Activated CD4-positive, alpha-beta T cell treated with anti-CD3 and anti-CD28 coated beads, Interleukin-2, amount 10 ng/mL, durations not matched to agents 7 days and 5 days (primary cell): ENCODE results near the gene MACROD2. TPM values are rescaled to one million over a fixed set of nuclear protein-coding genes. Genes with fewer than 3 reads are reported as not detected.

Experiments
- CTCF ChIA-PET: fragments of 350-600 bp; sonication (Branson Sonifier 250); formaldehyde crosslinking; loops from one replicate; lab custom pipeline; 2021; ENCODE audit warnings: antibody characterized with exemption; lab: Charles Lee
- POLR2A ChIA-PET: fragments of 350-600 bp; sonication (Branson Sonifier 250); formaldehyde crosslinking; loops from one replicate; lab custom pipeline; 2021; ENCODE audit warnings: antibody characterized with exemption; lab: Charles Lee
- DNase-seq: peaks from one replicate; pipeline ENCODE4 v3.0.0-alpha.2; 2020
- H3K27ac Mint-ChIP-seq: one replicate; pipeline ENCODE4 v1.8.0; 2021; ENCODE audit warnings: mild to moderate bottlenecking, moderate library complexity, mixed read lengths
- H3K27me3 Mint-ChIP-seq: one replicate; pipeline ENCODE4 v1.8.0; 2021; ENCODE audit warnings: mixed read lengths
- H3K36me3 Mint-ChIP-seq: one replicate; pipeline ENCODE4 v1.8.0; 2021; ENCODE audit warnings: low read depth, mixed read lengths
- H3K4me1 Mint-ChIP-seq: one replicate; pipeline ENCODE4 v1.8.0; 2021; ENCODE audit warnings: mixed read lengths
- H3K4me3 Mint-ChIP-seq: one replicate; pipeline ENCODE4 v1.8.0; 2021; ENCODE audit warnings: mild to moderate bottlenecking, moderate library complexity, mixed read lengths
- H3K9me3 Mint-ChIP-seq: one replicate; pipeline ENCODE4 v1.8.0; 2021; ENCODE audit warnings: mixed read lengths
- total RNA-seq, 2 experiments: library from RNA; stranded (reverse); gene quantifications; one replicate each; pipeline ENCODE4 v1.2.3, GENCODE V29; 2021

The MACROD2 gene
- total RNA-seq, 2 experiments from 2014 or later: not detected

- peaks cover 38% of the 10 kb centered on the region for H3K9me3 Mint-ChIP-seq
- DNase-seq: no peak
- no peak overlapping the region for H3K27ac Mint-ChIP-seq
- no peaks in the 10 kb centered on the region for H3K4me1 Mint-ChIP-seq
- H3K36me3 Mint-ChIP-seq: no peaks in the 10 kb centered on the region
- POLR2A ChIA-PET: no interaction called here
- H3K27me3 Mint-ChIP-seq: no peaks in the 10 kb centered on the region
- H3K4me3 Mint-ChIP-seq: no peak overlapping the region
- CTCF ChIA-PET: no interaction called here
Measured at GRCh38 chr20:15550116-15550870, 1555.0 kb downstream of the MACROD2 start.

DNA sequence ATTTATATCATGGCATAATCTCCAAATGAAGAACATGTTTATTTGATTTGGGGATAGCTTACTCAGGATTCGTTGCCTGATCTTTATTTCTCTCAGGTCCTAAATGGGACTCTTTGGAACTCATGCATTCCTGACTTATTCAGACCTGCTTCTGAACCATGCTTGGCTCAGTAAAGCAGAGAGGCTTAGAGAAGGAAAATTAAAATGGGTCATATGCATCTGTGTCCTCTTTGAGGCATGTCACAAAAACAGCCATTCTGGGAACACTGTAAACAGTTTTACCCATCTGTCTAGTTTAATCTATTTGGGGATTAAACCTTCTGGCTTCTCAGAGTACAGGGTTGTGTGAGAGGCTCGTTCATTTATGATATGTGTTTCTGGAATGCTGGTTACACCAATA is 1560.6 kb downstream of the MACROD2 start:
- POLR2A ChIA-PET: no interaction called here
- Mint-ChIP-seq H3K4me1 (no peaks in the 10 kb centered on the region), H3K36me3 (no peaks in the 10 kb centered on the region), H3K4me3 (no peak overlapping the region), H3K27me3 (no peaks in the 10 kb centered on the region), H3K9me3 (peaks cover 27% of the 10 kb centered on the region), H3K27ac (no peak overlapping the region)
- DNase-seq: no peak
- CTCF ChIA-PET: no interaction called here

- ChIA-PET POLR2A (no interaction called here), CTCF (no interaction called here)
- Mint-ChIP-seq H3K36me3 (no peaks in the 10 kb centered on the region), H3K27me3 (no peaks in the 10 kb centered on the region), H3K27ac (no peak overlapping the region), H3K9me3 (peaks cover 27% of the 10 kb centered on the region), H3K4me1 (no peaks in the 10 kb centered on the region), H3K4me3 (no peak overlapping the region)
- no peak for DNase-seq
Measured at GRCh38 chr20:15556869-15557268, 1561.6 kb downstream of the MACROD2 start.

GRCh38 chr20:15561070-15561569 is 1565.8 kb downstream of the MACROD2 start:
- Mint-ChIP-seq H3K9me3 (peaks cover 9% of the 10 kb centered on the region), H3K27me3 (no peaks in the 10 kb centered on the region), H3K27ac (no peak overlapping the region), H3K4me3 (no peak overlapping the region), H3K36me3 (no peaks in the 10 kb centered on the region), H3K4me1 (no peaks in the 10 kb centered on the region)
- POLR2A ChIA-PET: no interaction called here
- CTCF ChIA-PET: no interaction called here
- DNase-seq: no peak

DNA sequence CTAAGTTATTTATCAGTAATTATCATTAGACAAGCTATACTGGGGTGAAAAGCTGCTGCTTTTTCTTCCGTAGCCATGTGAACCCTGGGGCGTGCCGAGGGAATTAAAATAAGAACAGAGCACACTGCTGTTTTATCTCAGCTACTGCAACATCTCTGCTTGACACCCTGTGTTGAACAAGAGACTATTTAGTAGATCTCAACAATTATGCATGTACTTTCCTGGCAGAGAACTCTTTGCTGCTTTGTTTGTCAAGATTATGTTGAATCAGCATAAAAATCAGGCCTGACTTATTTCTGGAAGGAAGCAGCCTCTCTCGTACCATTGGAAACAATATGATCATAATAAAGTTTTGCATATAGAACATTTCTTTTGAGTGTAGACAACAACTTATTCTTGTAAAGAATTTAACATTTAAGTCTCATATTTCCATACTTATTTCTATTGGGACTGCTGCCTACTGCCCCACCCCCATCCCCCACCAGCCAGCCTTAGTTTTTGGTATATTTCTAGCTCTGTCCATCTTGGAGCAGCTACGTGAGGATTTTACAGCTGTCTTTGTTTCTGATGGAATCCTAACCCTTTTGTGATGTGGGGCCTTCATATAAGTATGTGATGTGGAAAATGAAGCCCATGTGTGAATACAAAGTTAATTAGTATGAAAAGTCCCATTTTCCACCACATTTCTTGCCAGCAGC is 1566.5 kb downstream of the MACROD2 start:
- CTCF ChIA-PET: no interaction called here
- Mint-ChIP-seq H3K27ac (no peak overlapping the region), H3K4me1 (no peaks in the 10 kb centered on the region), H3K9me3 (peaks cover 9% of the 10 kb centered on the region), H3K27me3 (no peaks in the 10 kb centered on the region), H3K36me3 (no peaks in the 10 kb centered on the region), H3K4me3 (no peak overlapping the region)
- no peak for DNase-seq
- POLR2A ChIA-PET: no interaction called here

DNA sequence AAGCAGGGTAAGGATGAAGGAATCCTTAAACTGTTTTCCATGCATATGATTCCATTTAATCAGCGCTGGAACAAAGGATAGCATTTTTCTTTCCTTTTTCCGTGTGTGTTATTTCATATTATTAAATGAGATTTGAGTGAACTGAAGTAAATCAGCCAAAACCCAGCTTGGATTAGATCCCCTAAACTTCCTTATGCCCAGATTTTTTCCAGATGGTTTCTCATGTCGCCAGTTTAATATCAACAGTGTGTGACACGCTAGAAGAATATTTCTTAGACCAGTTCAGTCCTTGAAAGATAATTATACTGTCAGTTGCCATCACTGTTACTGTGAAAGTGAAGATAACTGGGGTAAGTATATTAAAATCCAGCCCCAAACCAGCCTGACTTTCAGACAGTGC is 1568.5 kb downstream of the MACROD2 start:
- POLR2A ChIA-PET: no interaction called here
- Mint-ChIP-seq H3K27me3 (no peaks in the 10 kb centered on the region), H3K4me3 (no peak overlapping the region), H3K27ac (no peak overlapping the region), H3K4me1 (no peaks in the 10 kb centered on the region), H3K9me3 (peaks cover 9% of the 10 kb centered on the region), H3K36me3 (no peaks in the 10 kb centered on the region)
- CTCF ChIA-PET: no interaction called here
- DNase-seq: no peak

DNA sequence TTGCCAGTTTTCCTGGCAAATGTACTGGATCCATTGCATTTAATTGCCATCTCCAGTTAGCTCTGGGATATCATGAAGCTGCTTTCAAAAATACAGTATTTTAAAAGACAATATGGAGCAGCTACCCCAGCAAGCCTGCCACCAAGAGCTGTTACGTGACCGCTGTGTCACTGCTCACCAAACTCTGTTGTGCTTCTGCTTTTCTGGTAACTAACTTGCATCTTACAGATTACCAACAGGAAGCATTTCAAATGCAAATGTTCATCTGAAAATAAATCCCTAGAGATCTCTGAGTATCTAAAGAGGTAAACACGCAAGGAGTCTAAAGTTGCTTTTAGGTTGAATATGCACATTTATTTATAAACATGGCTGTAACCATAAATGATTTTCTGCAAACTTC is 1569.7 kb downstream of the MACROD2 start:
- Mint-ChIP-seq H3K4me1 (no peaks in the 10 kb centered on the region), H3K4me3 (no peak overlapping the region), H3K9me3 (peaks cover 3% of the 10 kb centered on the region), H3K27ac (no peak overlapping the region), H3K27me3 (no peaks in the 10 kb centered on the region), H3K36me3 (no peaks in the 10 kb centered on the region)
- ChIA-PET CTCF (no interaction called here), POLR2A (no interaction called here)
- no peak for DNase-seq

DNA sequence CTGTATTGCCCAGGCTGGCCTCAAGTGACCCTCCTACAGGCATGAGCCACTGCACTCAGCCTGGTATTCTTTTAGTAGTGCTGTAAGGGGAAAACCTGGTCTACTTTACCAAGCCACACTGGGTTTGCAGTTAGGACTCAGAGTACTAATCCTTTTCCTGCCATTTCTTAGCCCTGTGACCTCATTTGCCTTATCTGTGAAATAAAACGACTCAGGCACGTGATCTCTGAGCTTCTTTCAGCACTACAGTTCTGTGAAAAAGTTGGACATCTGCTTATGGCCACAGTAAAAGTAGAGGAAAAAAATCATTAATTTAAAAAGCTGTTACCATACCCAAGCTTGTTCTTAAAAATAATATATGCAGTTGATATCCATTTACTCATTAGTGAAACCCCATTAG is 1570.5 kb downstream of the MACROD2 start:
- ChIA-PET POLR2A (no interaction called here), CTCF (no interaction called here)
- H3K27ac Mint-ChIP-seq: no peak overlapping the region
- no peaks in the 10 kb centered on the region for H3K4me1 Mint-ChIP-seq
- H3K4me3 Mint-ChIP-seq: no peak overlapping the region
- peaks cover under 1% of the 10 kb centered on the region for H3K9me3 Mint-ChIP-seq
- DNase-seq: no peak
- H3K27me3 Mint-ChIP-seq: no peaks in the 10 kb centered on the region
- no peaks in the 10 kb centered on the region for H3K36me3 Mint-ChIP-seq

DNA sequence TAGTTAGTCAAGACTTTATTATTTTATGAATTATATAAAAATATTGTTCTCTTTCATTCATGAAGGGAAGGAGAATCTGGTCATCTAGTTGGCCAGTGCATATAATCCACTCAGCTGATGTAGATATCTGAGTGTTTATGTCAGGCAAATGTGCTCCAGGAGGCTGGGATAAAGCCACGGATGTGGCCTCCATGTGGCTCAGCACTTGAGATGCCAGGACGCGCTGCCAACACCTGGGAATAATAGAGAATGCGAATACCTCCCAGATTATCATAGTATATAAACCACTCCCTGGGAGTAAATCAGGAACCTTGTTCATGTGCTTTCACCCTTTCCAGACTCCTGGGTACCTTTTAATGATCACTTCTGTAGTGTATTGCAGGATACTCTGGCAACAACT is 1571.9 kb downstream of the MACROD2 start:
- CTCF ChIA-PET: no interaction called here
- no peak for DNase-seq
- Mint-ChIP-seq H3K9me3 (no peaks in the 10 kb centered on the region), H3K27me3 (no peaks in the 10 kb centered on the region), H3K36me3 (no peaks in the 10 kb centered on the region), H3K4me1 (no peaks in the 10 kb centered on the region), H3K4me3 (no peak overlapping the region), H3K27ac (no peak overlapping the region)
- POLR2A ChIA-PET: no interaction called here

GRCh38 chr20:15570156-15570555 is 1574.8 kb downstream of the MACROD2 start:
- POLR2A ChIA-PET: no interaction called here
- no peaks in the 10 kb centered on the region for H3K36me3 Mint-ChIP-seq
- no peak overlapping the region for H3K27ac Mint-ChIP-seq
- H3K27me3 Mint-ChIP-seq: no peaks in the 10 kb centered on the region
- H3K4me3 Mint-ChIP-seq: no peak overlapping the region
- no peaks in the 10 kb centered on the region for H3K4me1 Mint-ChIP-seq
- DNase-seq: no peak
- no peaks in the 10 kb centered on the region for H3K9me3 Mint-ChIP-seq
- CTCF ChIA-PET: no interaction called here

DNA sequence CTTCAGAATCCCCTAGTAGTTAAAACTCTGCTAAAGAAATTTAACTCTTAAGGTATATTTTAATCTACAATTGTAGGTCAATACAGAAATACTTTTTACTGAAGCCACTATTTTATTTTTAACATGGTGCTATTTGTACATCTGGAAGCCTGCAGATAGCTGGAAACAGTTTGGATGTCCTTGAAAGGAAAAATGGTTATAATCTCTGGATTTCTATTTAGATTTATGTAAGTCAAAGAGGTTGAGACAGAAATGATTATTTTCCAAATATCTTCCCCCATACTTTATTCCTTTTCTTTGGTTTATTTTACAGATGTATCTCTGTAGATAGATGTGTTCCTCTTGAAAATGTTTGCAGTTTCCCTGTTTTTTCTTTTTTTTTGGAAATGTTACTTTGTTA is 1575.7 kb downstream of the MACROD2 start:
- CTCF ChIA-PET: no interaction called here
- Mint-ChIP-seq H3K27me3 (no peaks in the 10 kb centered on the region), H3K9me3 (no peaks in the 10 kb centered on the region), H3K4me3 (no peak overlapping the region), H3K27ac (no peak overlapping the region), H3K4me1 (no peaks in the 10 kb centered on the region), H3K36me3 (no peaks in the 10 kb centered on the region)
- no peak for DNase-seq
- POLR2A ChIA-PET: no interaction called here

DNA sequence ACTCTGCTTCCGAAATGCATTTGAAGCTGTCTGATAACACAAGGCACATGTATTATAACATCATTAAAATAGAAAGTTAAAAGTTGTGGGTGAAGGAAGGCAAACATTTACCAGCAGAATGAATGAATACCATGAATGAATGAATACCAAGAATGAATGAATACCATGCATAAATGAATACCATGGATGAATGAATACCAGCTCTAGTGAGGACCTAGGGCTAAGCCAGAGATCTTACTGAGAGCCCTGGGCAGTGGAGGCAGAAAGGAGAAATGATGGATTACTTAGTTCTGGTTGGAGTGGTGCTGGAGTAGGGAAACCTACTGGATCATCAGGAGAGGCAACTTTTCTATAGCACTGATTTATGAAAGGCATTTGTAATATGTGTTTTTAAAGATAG is 1579.9 kb downstream of the MACROD2 start:
- no peaks in the 10 kb centered on the region for H3K4me1 Mint-ChIP-seq

DNA sequence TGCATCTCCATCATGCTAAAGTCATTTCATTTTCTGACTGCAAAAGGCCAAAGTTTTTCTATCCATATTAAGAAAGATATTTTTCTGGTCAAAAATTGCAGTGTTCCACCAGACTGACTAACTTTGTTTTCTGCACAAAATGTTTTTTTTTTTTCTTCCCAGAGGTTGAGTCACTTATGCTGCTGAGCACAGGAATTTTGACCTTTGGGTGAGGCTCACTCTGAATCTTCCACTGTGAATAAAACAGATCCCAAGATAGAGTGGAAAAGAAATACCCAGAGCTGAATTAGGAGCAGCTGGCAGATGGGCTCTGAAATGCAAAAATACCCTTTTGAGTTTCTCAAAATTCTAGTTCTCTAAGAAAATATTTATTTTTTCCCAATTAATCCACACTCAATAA is 1581.1 kb downstream of the MACROD2 start:
- H3K4me1 Mint-ChIP-seq: no peaks in the 10 kb centered on the region
- H3K27ac Mint-ChIP-seq: no peak overlapping the region
- POLR2A ChIA-PET: no interaction called here
- CTCF ChIA-PET: no interaction called here
- DNase-seq: no peak
- H3K4me3 Mint-ChIP-seq: no peak overlapping the region
- H3K36me3 Mint-ChIP-seq: no peaks in the 10 kb centered on the region
- H3K27me3 Mint-ChIP-seq: no peaks in the 10 kb centered on the region
- no peaks in the 10 kb centered on the region for H3K9me3 Mint-ChIP-seq

More for the DNA sequence above, 1579.9 kb downstream of the MACROD2 start:
- Mint-ChIP-seq H3K4me3 (no peak overlapping the region), H3K9me3 (no peaks in the 10 kb centered on the region), H3K36me3 (no peaks in the 10 kb centered on the region), H3K27me3 (no peaks in the 10 kb centered on the region), H3K27ac (no peak overlapping the region)
- no peak for DNase-seq
- ChIA-PET POLR2A (no interaction called here), CTCF (no interaction called here)
